GM23338 (cell line): ENCODE data around the gene CCDC92. TPM values are rescaled to one million over a fixed set of nuclear protein-coding genes. Genes with fewer than 3 reads are reported as not detected.

Source experiments
- ATAC-seq: fragments of 200-7000 bp; cut with Tn5 transposase; 3 replicates; pipeline ENCODE4 v1.9.1; 2020
- DNase-seq: peaks from one replicate; pipeline ENCODE4 v3.0.0-alpha.2; 2015; ENCODE audit warnings: low spot score
- H2AFZ ChIP-seq: fragments of 200-600 bp; sonication (generic); 2 replicates; pipeline ENCODE4 v1.8.0; 2016; ENCODE audit warnings: antibody characterized with exemption, mild to moderate bottlenecking, moderate library complexity
- H3F3A ChIP-seq: fragments of 200-600 bp; sonication (generic); replicated peaks from 2 replicates; pipeline ENCODE4 v1.8.0; 2017; ENCODE audit warnings: antibody characterized with exemption, mixed run types, low read depth
- H3K27ac ChIP-seq: fragments of 200-600 bp; sonication (generic); 2 replicates; pipeline ENCODE4 v1.6.1; 2016; ENCODE audit warnings: low read depth
- H3K27me3 ChIP-seq: fragments of 200-600 bp; sonication (generic); 2 replicates; pipeline ENCODE4 v1.8.0; 2016; ENCODE audit warnings: mild to moderate bottlenecking, mixed run types, moderate library complexity; ENCODE audit not compliant: insufficient read depth
- H3K36me3 ChIP-seq: fragments of 200-600 bp; sonication (generic); 2 replicates; pipeline ENCODE4 v1.8.0; 2016; ENCODE audit warnings: mild to moderate bottlenecking; ENCODE audit not compliant: insufficient read depth
- H3K4me1 ChIP-seq: fragments of 200-600 bp; sonication (generic); 2 replicates; pipeline ENCODE4 v1.8.0; 2016; ENCODE audit warnings: mild to moderate bottlenecking, moderate library complexity; ENCODE audit not compliant: insufficient read depth
- H3K4me2 ChIP-seq: fragments of 200-600 bp; sonication (generic); 2 replicates; pipeline ENCODE4 v1.7.1; 2017; ENCODE audit warnings: mixed run types
- H3K4me3 ChIP-seq: fragments of 200-600 bp; sonication (generic); 2 replicates; pipeline ENCODE4 v1.6.1; 2016; ENCODE audit warnings: mixed run types
- H3K79me2 ChIP-seq: fragments of 200-600 bp; sonication (generic); replicated peaks from 2 replicates; pipeline ENCODE4 v1.8.0; 2017; ENCODE audit warnings: mild to moderate bottlenecking; ENCODE audit not compliant: insufficient read depth
- H3K9me2 ChIP-seq: fragments of 200-600 bp; sonication (generic); 2 replicates; pipeline ENCODE4 v1.8.0; 2017; ENCODE audit not compliant: insufficient read depth
- H4K20me1 ChIP-seq: fragments of 200-600 bp; sonication (generic); replicated peaks from 2 replicates; pipeline ENCODE4 v1.8.0; 2017; ENCODE audit warnings: mild to moderate bottlenecking; ENCODE audit not compliant: insufficient read depth
- H3K27ac Mint-ChIP-seq: 2 replicates; pipeline ENCODE4 v1.8.0; 2020; ENCODE audit warnings: inconsistent platforms, mild to moderate bottlenecking, moderate library complexity, mixed read lengths
- H3K27me3 Mint-ChIP-seq: 3 replicates; pipeline ENCODE4 v1.8.0; 2022; ENCODE audit warnings: low read depth, mild to moderate bottlenecking, moderate library complexity, mixed read lengths, inconsistent platforms; ENCODE audit not compliant: insufficient read depth, poor library complexity
- H3K36me3 Mint-ChIP-seq: 3 replicates; pipeline ENCODE4 v1.8.0; 2021; ENCODE audit warnings: low read depth, mild to moderate bottlenecking, inconsistent platforms, moderate library complexity, mixed read lengths
- H3K4me1 Mint-ChIP-seq: 3 replicates; pipeline ENCODE4 v1.8.0; 2020; ENCODE audit warnings: mild to moderate bottlenecking, inconsistent platforms, mixed read lengths
- H3K4me3 Mint-ChIP-seq: 3 replicates; pipeline ENCODE4 v1.8.0; 2021; ENCODE audit warnings: moderate library complexity, mild to moderate bottlenecking, inconsistent platforms, mixed read lengths
- H3K9me3 Mint-ChIP-seq: 3 replicates; pipeline ENCODE4 v1.8.0; 2020; ENCODE audit warnings: moderate library complexity, mild to moderate bottlenecking, inconsistent platforms, mixed read lengths
- CREB1 ChIP-seq: fragments of 250-450 bp; sonication (Bioruptor Pico); IDR thresholded peaks from 2 replicates; pipeline ENCODE4 v1.5.0; 2020; ENCODE audit warnings: low read depth, mild to moderate bottlenecking, moderate library complexity
- EZH2 ChIP-seq: fragments of 200-600 bp; sonication (generic); IDR thresholded peaks from one replicate; pipeline ENCODE4 v1.8.0; 2017; ENCODE audit warnings: antibody characterized with exemption, mild to moderate bottlenecking, low read depth; ENCODE audit not compliant: unreplicated experiment
- JUNB ChIP-seq: IDR thresholded peaks from one replicate; pipeline ENCODE4 v1.6.1; 2016; ENCODE audit warnings: antibody characterized with exemption; ENCODE audit not compliant: unreplicated experiment
- NANOG ChIP-seq: IDR thresholded peaks from 2 replicates; pipeline ENCODE4 v1.6.1; 2016; ENCODE audit warnings: antibody characterized with exemption, borderline replicate concordance
- ZNF114 ChIP-seq: fragments of 250-450 bp; sonication (Bioruptor Pico); IDR thresholded peaks from 2 replicates; pipeline ENCODE4 v1.5.0; 2020; ENCODE audit warnings: mild to moderate bottlenecking, moderate library complexity
- ZNF331 ChIP-seq: fragments of 250-450 bp; sonication (Bioruptor Pico); IDR thresholded peaks from 2 replicates; pipeline ENCODE4 v1.5.0; 2020; ENCODE audit warnings: low read depth, mild to moderate bottlenecking, moderate library complexity
- polyA plus RNA-seq: library from polyadenylated mRNA; unstranded; fragments of >200 nt; fragmentation: Nextera tagmentation; extraction: Ambion mirVana; gene quantifications from 2 replicates; pipeline ENCODE4 v1.2.1, GENCODE V29; 2016
- total RNA-seq: library from RNA; depleted of rRNA; stranded (reverse); fragments of >200 nt; shearing (Covaris generic); gene quantifications from 2 replicates; pipeline ENCODE4 v1.2.3, GENCODE V29; 2014
- TF ChIP-seq, protein P1 (sequence below): fragments of 250-450 bp; sonication (Bioruptor Pico); IDR thresholded peaks from 2 replicates; pipeline ENCODE4 v1.5.0; 2020; ENCODE audit warnings: mild to moderate bottlenecking, moderate library complexity
- TF ChIP-seq, protein P2 (sequence below): IDR thresholded peaks from one replicate; pipeline ENCODE4 v1.6.1; 2018; ENCODE audit warnings: antibody characterized with exemption; ENCODE audit not compliant: unreplicated experiment
- TF ChIP-seq, protein P3 (sequence below): IDR thresholded peaks from 2 replicates; pipeline ENCODE4 v1.6.1; 2016; ENCODE audit warnings: antibody characterized with exemption

CCDC92 gene
- total and polyA plus RNA-seq, 2 experiments from 2014 or later: 0.08 to 0.31 TPM

DNA sequence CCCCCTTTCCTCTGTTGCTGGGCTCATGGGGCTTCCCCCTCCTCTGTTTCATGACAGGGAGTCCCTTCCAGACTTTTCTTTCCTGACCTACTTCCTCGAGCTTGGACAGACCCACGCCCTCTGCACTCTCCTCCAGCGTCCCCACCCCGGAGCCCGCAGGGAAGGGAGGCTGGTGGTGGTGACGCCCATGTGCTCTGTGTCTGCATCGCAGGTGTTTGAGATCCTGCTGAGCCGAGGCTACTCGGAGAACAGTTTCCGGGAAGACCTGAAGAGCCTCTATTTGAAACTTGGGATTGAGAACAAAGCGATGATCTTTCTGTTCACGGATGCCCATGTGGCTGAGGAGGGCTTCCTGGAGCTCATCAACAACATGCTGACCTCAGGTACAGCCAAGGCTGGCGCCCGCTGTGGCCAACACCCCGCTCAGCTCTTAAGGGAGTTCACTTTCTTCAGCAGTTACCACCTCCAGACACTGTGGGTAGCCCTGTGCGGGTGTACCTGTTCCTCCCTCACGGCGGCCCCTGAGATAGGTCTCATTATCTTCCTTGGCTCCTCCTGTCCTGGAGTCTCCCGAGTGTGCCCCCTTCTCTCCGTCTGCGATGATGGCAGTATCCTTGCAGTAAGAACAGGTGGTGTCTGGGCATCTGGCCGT, 85.6 kb downstream of the CCDC92 start (continued):
- TF ChIP-seq, protein P1, sequence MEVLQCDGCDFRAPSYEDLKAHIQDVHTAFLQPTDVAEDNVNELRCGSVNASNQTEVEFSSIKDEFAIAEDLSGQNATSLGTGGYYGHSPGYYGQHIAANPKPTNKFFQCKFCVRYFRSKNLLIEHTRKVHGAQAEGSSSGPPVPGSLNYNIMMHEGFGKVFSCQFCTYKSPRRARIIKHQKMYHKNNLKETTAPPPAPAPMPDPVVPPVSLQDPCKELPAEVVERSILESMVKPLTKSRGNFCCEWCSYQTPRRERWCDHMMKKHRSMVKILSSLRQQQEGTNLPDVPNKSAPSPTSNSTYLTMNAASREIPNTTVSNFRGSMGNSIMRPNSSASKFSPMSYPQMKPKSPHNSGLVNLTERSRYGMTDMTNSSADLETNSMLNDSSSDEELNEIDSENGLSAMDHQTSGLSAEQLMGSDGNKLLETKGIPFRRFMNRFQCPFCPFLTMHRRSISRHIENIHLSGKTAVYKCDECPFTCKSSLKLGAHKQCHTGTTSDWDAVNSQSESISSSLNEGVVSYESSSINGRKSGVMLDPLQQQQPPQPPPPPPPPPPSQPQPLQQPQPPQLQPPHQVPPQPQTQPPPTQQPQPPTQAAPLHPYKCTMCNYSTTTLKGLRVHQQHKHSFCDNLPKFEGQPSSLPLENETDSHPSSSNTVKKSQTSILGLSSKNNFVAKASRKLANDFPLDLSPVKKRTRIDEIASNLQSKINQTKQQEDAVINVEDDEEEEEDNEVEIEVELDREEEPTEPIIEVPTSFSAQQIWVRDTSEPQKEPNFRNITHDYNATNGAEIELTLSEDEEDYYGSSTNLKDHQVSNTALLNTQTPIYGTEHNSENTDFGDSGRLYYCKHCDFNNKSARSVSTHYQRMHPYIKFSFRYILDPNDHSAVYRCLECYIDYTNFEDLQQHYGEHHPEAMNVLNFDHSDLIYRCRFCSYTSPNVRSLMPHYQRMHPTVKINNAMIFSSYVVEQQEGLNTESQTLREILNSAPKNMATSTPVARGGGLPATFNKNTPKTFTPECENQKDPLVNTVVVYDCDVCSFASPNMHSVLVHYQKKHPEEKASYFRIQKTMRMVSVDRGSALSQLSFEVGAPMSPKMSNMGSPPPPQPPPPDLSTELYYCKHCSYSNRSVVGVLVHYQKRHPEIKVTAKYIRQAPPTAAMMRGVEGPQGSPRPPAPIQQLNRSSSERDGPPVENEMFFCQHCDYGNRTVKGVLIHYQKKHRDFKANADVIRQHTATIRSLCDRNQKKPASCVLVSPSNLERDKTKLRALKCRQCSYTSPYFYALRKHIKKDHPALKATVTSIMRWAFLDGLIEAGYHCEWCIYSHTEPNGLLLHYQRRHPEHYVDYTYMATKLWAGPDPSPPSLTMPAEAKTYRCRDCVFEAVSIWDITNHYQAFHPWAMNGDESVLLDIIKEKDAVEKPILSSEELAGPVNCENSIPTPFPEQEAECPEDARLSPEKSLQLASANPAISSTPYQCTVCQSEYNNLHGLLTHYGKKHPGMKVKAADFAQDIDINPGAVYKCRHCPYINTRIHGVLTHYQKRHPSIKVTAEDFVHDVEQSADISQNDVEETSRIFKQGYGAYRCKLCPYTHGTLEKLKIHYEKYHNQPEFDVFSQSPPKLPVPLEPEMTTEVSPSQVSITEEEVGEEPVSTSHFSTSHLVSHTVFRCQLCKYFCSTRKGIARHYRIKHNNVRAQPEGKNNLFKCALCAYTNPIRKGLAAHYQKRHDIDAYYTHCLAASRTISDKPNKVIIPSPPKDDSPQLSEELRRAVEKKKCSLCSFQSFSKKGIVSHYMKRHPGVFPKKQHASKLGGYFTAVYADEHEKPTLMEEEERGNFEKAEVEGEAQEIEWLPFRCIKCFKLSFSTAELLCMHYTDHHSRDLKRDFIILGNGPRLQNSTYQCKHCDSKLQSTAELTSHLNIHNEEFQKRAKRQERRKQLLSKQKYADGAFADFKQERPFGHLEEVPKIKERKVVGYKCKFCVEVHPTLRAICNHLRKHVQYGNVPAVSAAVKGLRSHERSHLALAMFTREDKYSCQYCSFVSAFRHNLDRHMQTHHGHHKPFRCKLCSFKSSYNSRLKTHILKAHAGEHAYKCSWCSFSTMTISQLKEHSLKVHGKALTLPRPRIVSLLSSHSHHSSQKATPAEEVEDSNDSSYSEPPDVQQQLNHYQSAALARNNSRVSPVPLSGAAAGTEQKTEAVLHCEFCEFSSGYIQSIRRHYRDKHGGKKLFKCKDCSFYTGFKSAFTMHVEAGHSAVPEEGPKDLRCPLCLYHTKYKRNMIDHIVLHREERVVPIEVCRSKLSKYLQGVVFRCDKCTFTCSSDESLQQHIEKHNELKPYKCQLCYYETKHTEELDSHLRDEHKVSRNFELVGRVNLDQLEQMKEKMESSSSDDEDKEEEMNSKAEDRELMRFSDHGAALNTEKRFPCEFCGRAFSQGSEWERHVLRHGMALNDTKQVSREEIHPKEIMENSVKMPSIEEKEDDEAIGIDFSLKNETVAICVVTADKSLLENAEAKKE (CRISPR knock-in tag): no peak

DNA sequence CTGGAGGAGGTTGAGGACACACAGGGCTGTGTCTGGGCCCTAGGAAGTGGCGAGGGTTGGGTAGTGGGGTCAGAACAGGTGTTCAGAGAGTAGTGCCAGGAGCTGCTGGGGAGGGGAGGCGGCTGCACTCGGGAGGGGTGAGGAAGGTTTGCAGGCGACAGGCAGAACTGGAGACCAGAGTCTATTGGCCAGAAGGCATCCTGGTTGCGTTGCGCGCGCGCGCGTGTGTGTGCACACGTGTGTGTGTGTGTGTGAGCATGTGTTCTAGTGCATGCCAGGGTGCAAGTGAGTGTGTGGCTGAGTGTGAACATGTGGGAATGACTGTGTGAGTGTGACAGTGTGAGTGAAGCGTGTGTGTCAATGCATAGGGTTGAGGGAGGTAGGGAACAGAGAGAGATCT, 86.4 kb downstream of the CCDC92 start:
- Mint-ChIP-seq H3K27ac (no peak overlapping the region), H3K36me3 (no peaks in the 10 kb centered on the region), H3K27me3 (peaks cover 5% of the 10 kb centered on the region), H3K4me3 (no peak overlapping the region), H3K4me1 (peaks cover 8% of the 10 kb centered on the region), H3K9me3 (no peaks in the 10 kb centered on the region)
- Histone ChIP-seq H3K4me3 (no peak overlapping the region), H3K27ac (no peak overlapping the region), H3K9me2 (no peaks in the 10 kb centered on the region), H3K79me2 (no peaks in the 10 kb centered on the region), H4K20me1 (no peaks in the 10 kb centered on the region), H2AFZ (no peak overlapping the region), H3K36me3 (no peaks in the 10 kb centered on the region), H3K4me2 (no peak overlapping the region), H3K4me1 (no peaks in the 10 kb centered on the region), H3K27me3 (no peaks in the 10 kb centered on the region), H3F3A (no peaks in the 10 kb centered on the region)
- TF ChIP-seq, protein P2, sequence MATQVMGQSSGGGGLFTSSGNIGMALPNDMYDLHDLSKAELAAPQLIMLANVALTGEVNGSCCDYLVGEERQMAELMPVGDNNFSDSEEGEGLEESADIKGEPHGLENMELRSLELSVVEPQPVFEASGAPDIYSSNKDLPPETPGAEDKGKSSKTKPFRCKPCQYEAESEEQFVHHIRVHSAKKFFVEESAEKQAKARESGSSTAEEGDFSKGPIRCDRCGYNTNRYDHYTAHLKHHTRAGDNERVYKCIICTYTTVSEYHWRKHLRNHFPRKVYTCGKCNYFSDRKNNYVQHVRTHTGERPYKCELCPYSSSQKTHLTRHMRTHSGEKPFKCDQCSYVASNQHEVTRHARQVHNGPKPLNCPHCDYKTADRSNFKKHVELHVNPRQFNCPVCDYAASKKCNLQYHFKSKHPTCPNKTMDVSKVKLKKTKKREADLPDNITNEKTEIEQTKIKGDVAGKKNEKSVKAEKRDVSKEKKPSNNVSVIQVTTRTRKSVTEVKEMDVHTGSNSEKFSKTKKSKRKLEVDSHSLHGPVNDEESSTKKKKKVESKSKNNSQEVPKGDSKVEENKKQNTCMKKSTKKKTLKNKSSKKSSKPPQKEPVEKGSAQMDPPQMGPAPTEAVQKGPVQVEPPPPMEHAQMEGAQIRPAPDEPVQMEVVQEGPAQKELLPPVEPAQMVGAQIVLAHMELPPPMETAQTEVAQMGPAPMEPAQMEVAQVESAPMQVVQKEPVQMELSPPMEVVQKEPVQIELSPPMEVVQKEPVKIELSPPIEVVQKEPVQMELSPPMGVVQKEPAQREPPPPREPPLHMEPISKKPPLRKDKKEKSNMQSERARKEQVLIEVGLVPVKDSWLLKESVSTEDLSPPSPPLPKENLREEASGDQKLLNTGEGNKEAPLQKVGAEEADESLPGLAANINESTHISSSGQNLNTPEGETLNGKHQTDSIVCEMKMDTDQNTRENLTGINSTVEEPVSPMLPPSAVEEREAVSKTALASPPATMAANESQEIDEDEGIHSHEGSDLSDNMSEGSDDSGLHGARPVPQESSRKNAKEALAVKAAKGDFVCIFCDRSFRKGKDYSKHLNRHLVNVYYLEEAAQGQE: no peak
- TF ChIP-seq CREB1 (CRISPR knock-in tag) (no peak), JUNB (no peak), ZNF331 (CRISPR knock-in tag) (no peak), ZNF114 (CRISPR knock-in tag) (no peak), EZH2 (no peak), NANOG (no peak)
- TF ChIP-seq, protein P3, sequence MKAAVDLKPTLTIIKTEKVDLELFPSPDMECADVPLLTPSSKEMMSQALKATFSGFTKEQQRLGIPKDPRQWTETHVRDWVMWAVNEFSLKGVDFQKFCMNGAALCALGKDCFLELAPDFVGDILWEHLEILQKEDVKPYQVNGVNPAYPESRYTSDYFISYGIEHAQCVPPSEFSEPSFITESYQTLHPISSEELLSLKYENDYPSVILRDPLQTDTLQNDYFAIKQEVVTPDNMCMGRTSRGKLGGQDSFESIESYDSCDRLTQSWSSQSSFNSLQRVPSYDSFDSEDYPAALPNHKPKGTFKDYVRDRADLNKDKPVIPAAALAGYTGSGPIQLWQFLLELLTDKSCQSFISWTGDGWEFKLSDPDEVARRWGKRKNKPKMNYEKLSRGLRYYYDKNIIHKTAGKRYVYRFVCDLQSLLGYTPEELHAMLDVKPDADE: no peak
- DNase-seq: no peak
- no peak for ATAC-seq
